Activated CD8-positive, alpha-beta memory T cell treated with anti-CD3 and anti-CD28 coated beads, Interleukin-2, amount 50 U/mL, for 4 hours (primary cell): ENCODE results near the gene FGF12.

Experiments used
- DNase-seq: peaks from one replicate; pipeline ENCODE4 v3.0.0-alpha.2; 2020

FGF12 gene

GRCh38 chr3:192331749-192332385 is 395.5 kb downstream of the FGF12 start:
- no peak for DNase-seq

- DNase-seq, result no peak
Measured at GRCh38 chr3:192326656-192327055, 400.7 kb downstream of the FGF12 start.

- no peak for DNase-seq
Measured at GRCh38 chr3:192317564-192317963, 409.8 kb downstream of the FGF12 start.

- DNase-seq, result no peak
Measured at GRCh38 chr3:192313605-192314004, 413.7 kb downstream of the FGF12 start.

DNA sequence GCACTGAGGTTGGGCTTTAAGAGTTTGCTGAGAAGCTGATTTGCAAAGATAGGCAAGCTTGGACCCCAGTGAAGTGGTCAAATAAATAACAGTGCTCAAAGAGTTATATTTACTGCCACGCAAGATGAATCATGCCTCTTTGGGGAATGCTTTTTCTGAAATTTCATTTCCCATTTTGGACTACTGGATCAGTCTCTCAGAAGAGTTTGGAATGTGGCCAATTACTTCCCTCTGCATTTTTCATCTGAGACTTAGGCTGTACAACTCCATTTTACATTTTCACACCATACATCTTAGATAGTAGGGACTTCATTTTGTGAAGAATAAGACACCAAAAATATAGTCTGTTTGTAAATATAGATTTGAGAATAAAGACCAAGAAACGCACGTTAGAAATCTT is 419.7 kb downstream of the FGF12 start:
- DNase-seq, result no peak

DNA sequence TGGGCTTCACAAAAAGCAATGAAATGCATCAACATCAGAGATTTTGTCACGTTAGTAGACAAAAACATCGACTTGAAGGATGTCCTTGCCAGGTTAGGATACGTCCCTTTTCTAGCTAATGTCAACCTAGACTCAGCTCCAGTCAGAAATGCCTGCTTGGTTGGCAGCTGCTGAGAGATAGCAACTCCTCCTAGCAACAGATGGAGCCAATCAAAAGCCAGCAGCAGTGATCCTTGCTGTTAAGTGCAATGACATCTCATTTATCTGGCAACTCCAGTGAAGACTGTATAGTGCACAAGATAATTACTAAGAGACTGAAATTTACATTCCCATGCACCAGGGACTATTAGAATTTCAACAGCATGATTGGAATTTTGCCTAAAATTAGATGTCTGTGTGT is 424.1 kb downstream of the FGF12 start:
- no peak for DNase-seq

GRCh38 chr3:192302721-192303120 is 424.6 kb downstream of the FGF12 start:
- no peak for DNase-seq

- DNase-seq, result no peak
Measured at GRCh38 chr3:192299921-192300320, 427.4 kb downstream of the FGF12 start.

GRCh38 chr3:192296845-192297244 is 430.5 kb downstream of the FGF12 start:
- no peak for DNase-seq

DNA sequence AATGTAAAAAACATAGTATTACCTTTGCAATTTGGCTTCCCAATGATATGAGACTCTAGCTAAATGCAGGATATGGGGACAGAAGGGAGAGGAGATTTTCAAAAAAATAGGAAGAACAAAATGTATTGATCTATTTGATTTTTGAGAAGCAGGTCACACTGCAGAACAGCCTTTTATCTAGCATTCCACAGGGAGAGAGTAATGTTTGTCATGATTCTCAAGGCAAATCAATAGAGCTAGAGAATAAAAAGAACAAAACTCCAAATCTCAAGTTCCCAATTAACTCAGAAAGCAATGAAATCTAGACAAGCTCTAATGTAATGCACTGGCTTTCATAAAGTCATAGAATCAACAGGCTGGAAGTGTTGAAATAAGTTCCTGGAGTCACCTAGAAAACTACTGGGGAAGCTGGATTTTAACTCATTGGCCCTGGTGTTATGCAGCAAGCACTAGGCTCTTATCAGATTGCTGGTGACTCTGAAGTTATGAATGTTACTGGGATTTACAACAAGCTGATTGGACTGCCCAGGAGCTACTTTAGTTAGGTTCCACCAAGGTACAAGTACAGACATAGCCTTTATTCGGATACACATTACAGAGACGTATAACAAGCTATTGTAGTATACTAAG is 442.8 kb downstream of the FGF12 start:
- DNase-seq, result no peak

GRCh38 chr3:192281207-192281880 is 446.0 kb downstream of the FGF12 start:
- no peak for DNase-seq

DNA sequence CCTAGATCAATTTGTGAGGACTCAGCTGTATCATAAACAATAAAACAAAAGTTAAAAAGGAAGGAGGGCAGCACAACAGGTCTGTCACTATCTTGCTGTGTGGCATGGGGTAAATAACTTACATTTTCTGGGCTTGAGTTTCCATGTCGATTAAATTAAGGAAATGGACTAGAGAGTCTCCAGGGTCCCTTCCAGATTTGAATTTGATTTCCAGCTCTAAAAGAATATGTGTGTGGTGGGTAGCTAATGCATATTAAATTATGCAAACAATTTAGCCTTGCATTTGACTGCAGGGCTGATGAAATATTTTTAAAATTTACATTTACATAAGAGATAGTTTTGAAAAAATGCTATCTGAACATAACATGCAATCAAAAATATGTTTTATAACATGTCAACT is 447.7 kb downstream of the FGF12 start:
- no peak for DNase-seq

GRCh38 chr3:192277477-192277876 is 449.9 kb downstream of the FGF12 start:
- no peak for DNase-seq

GRCh38 chr3:192275741-192276355 is 451.5 kb downstream of the FGF12 start:
- DNase-seq, result no peak

DNA sequence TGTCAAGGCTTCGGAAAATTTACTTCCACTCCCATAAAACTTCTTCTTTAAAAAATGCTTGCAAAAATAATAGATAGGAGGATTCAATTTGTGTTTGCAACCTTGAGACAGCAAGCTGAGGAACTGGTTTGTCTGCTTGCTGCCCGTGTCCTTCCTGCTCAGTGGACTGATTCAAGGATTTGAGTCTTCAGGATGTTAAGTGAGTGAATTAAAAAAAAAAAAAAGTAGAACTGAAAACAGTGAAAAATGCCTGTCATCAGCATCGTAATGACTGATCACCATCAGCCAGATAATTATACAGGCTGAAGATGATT is 453.7 kb downstream of the FGF12 start:
- DNase-seq, result no peak

GRCh38 chr3:192273001-192273696 is 454.2 kb downstream of the FGF12 start:
- no peak for DNase-seq

DNA sequence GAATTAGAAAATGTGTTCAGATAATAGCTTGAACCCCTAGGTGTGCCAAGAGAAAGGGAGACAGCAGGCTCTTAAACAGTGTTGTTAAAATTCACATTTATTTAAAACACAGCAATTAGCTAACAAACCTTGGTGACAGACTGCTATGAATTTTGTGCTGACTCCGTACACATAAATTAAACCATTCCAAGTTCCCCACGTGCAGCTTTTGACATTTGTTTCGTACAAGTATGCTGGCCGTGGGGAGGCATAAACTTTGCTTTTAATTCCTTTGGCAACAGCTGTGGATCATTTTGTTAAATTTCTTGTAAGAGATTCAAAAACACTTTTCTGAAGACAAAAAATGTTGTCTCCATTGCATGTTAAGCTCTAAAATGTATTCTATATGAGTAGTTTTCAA is 465.3 kb downstream of the FGF12 start:
- no peak for DNase-seq

DNA sequence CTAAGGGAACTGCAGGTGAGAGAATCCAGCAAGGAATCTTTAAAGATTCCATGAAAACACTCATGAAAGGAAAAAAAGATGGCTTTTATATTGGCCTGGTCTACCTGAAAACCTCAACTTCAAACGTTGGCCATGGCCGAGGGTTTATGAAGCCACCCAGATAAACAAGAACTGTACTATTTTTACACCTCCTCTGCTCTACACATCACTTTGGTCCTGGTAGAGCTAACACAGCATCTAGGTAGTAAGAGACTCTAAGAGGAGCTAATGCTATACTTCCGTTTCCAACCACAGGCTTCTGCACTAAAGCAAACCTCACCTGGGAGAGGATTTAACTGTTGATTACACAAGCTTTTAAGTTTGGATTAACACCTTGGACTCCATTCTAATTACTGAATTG is 466.2 kb downstream of the FGF12 start:
- DNase-seq, result no peak

DNA sequence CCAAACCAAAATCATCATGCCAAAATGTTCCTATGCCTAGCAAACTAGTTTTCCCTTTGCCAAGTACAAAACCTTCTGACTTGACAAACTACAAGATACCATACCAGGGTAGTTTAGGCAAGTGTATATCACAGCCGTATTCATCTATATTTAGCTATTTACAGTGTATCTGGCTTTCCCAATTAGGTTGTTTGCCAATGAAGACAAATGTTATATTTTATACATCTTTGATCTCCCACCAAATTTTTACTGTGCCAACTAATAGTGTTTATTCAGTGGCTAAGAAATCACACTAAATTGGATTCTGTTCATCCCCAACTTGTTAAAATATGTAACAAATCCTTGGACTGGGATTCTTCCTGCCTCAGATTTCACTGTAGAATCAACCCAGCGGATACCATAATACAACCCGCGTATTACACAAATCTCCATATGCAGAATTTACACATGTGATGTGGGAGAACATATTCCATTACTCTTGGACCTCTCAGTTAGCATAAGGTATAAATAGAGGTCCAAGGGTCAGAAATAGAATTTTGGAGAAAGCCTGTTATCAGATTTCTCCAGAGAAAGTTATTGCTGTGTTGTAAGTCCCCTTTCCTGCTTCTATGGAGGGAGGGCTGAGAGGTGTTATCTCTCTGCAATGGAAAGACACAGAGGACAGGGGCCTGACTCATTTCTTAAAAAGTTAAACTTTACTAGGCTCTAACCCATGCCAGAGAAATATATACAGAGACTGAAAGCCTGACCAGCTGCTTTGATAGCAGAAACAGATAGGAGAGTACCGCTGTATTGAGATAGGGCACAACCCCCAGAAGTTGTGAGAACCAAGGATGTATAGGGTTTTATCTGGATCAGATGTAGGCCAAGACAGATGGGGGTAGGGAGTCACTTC is 467.0 kb downstream of the FGF12 start:
- DNase-seq, result no peak

GRCh38 chr3:192259661-192260060 is 467.7 kb downstream of the FGF12 start:
- no peak for DNase-seq

- DNase-seq, result no peak
Measured at GRCh38 chr3:192258721-192259120, 468.6 kb downstream of the FGF12 start.

DNA sequence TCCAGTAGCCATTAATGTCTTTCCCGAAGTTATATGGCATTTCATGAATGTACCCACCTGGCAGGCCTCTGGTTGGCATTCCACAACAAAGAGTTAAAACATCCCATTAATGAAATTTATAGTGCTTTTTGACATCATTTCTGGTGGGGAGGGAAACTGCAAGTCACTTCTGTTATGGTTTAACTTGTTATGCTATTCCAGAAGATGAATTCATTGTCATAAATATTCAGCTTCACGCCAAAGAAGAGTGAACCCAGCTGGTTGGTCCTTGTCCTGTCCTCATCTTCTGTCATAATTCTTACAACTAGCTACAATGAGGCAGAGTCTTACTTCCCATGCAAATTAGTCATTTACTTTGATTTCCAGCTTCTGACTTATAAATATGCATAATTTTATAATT is 471.5 kb downstream of the FGF12 start:
- DNase-seq, result no peak
